HepG2 (cell line): Measurements from ENCODE around the gene DNM1L. TPM values are rescaled to one million over a fixed set of nuclear protein-coding genes. Genes with fewer than 3 reads are reported as not detected.

Experiments used
- ATAC-seq: fragments of 200-7000 bp; cut with Tn5 transposase; 3 replicates; pipeline ENCODE4 v1.9.1; 2020; ENCODE audit warnings: mild to moderate bottlenecking, moderate library complexity
- BruUV-seq: library from RNA; stranded (reverse); fragments of 400-500 nt; replicated peaks from 2 replicates; lab custom pipeline; 2021; lab: Mats Ljungman, UMichigan
- CTCF ChIA-PET: fragments of 300-600 bp; formaldehyde crosslinking; extraction: SDS; loops from one replicate; lab custom pipeline; 2021; ENCODE audit warnings: low total read pairs, inconsistent platforms, low intra/inter-chr PET ratio; lab: Yijun Ruan, JAX
- POLR2A ChIA-PET: fragments of 350-600 bp; sonication (Branson Sonifier 250); formaldehyde crosslinking; loops from one replicate; lab custom pipeline; 2020; ENCODE audit warnings: antibody characterized with exemption, inconsistent platforms; lab: Yijun Ruan, JAX
- DNase-seq: peaks from one replicate; pipeline ENCODE4 v3.0.0-alpha.2; 2015; ENCODE audit warnings: low spot score
- FAIRE-seq: peaks from 3 replicates; lab custom pipeline; 2011; peaks lifted over from hg19 to GRCh38; lab: Jason Lieb, UNC
- H2AFZ ChIP-seq: one replicate; pipeline ENCODE4 v1.6.1; 2011; ENCODE audit warnings: low read length, inconsistent platforms
- H3K27ac ChIP-seq: fragments of 300-600 bp; 3 replicates; pipeline ENCODE4 v1.8.0; 2011; ENCODE audit warnings: mixed run types, mild to moderate bottlenecking, mixed read lengths, low read length, inconsistent platforms; ENCODE audit not compliant: insufficient read depth; ENCODE audit errors: extremely low read length
- H3K27me3 ChIP-seq, 2 experiments: fragments of 200-600 bp in 1 of 2; 2 replicates in 1 of 2; 3 replicates in 1 of 2; pipeline versions ENCODE4 v1.6.0 to v1.8.0; 2011; ENCODE audit warnings: low read length in 2 of 2, mild to moderate bottlenecking in 2 of 2, moderate library complexity in 2 of 2, inconsistent platforms in 1 of 2; ENCODE audit not compliant: insufficient read depth in 2 of 2, control insufficient read depth in 1 of 2
- H3K36me3 ChIP-seq, 2 experiments: fragments of 200-600 bp in 1 of 2; replicated peaks in 1 of 2; 2 replicates in 1 of 2; 3 replicates in 1 of 2; pipeline versions ENCODE4 v1.5.1 to v1.8.0; 2011; ENCODE audit warnings: low read length in 2 of 2, inconsistent platforms in 1 of 2; ENCODE audit not compliant: insufficient read depth in 2 of 2, control insufficient read depth in 1 of 2
- H3K4me1 ChIP-seq: 2 replicates; pipeline ENCODE4 v1.5.1; 2012; ENCODE audit warnings: low read length, inconsistent platforms; ENCODE audit not compliant: insufficient read depth
- H3K4me2 ChIP-seq: 2 replicates; pipeline ENCODE4 v1.6.0; 2011; ENCODE audit warnings: low read depth, low read length, inconsistent platforms
- H3K4me3 ChIP-seq, 3 experiments: fragments of 200-600 bp in 1 of 3; sonication (generic), shearing (Covaris generic) in 1 of 3; replicated peaks in 1 of 3; 2 replicates each; pipeline ENCODE4 v1.5.1; 2011 to 2016; ENCODE audit warnings: low read length in 3 of 3, inconsistent platforms in 2 of 3, low read depth in 2 of 3, mild to moderate bottlenecking in 2 of 3, control low read depth in 1 of 3, mixed read lengths in 1 of 3; ENCODE audit not compliant: insufficient read depth in 1 of 3
- H3K79me2 ChIP-seq: one replicate; pipeline ENCODE4 v1.6.1; 2011; ENCODE audit warnings: low read length, inconsistent platforms; ENCODE audit not compliant: insufficient read depth
- H3K9ac ChIP-seq: 2 replicates; pipeline ENCODE4 v1.6.0; 2011; ENCODE audit warnings: mild to moderate bottlenecking, low read depth, low read length, inconsistent platforms; ENCODE audit not compliant: insufficient read depth
- H3K9me3 ChIP-seq: 2 replicates; pipeline ENCODE4 v1.5.1; 2012; ENCODE audit warnings: mild to moderate bottlenecking, low read length
- H4K20me1 ChIP-seq: 2 replicates; pipeline ENCODE4 v1.6.0; 2011; ENCODE audit warnings: inconsistent platforms, mild to moderate bottlenecking, low read length, moderate library complexity; ENCODE audit not compliant: insufficient read depth
- FOXC1 ChIP-seq: sonication (generic); formaldehyde crosslinking; IDR thresholded peaks from 2 replicates; pipeline ENCODE4 v1.8.0; 2022; ENCODE audit warnings: mild to moderate bottlenecking, missing genetic modification reagents, borderline replicate concordance
- MBNL3 ChIP-seq: fragments of 250-450 bp; sonication (Bioruptor Pico); conservative IDR thresholded peaks from 2 replicates; pipeline ENCODE4 v1.8.0; 2022; ENCODE audit warnings: mild to moderate bottlenecking, inconsistent platforms
- NFKBIZ ChIP-seq: IDR thresholded peaks from 2 replicates; pipeline ENCODE4 v1.6.1; 2018; ENCODE audit warnings: missing genetic modification reagents, missing compliant biosample characterization
- RAD21 ChIP-seq: fragments of 450-650 bp; formaldehyde crosslinking; IDR thresholded peaks from 2 replicates; pipeline ENCODE4 v1.5.0; 2020; ENCODE audit warnings: mild to moderate bottlenecking
- RXRA ChIP-seq: sonication (generic); formaldehyde crosslinking; IDR thresholded peaks from 2 replicates; pipeline ENCODE4 v1.5.1; 2020; ENCODE audit warnings: missing genetic modification reagents
- SP5 ChIP-seq: IDR thresholded peaks from 2 replicates; pipeline ENCODE4 v1.6.1; 2016; ENCODE audit warnings: low read depth, borderline replicate concordance
- THAP8 ChIP-seq: sonication (generic); formaldehyde crosslinking; IDR thresholded peaks from 2 replicates; pipeline ENCODE4 v1.5.1; 2020; ENCODE audit warnings: missing genetic modification reagents, mild to moderate bottlenecking, borderline replicate concordance
- ZNF503 ChIP-seq: sonication (generic); formaldehyde crosslinking; IDR thresholded peaks from 2 replicates; pipeline ENCODE4 v1.4.0; 2020; ENCODE audit warnings: missing genetic modification reagents
- ZNF577 ChIP-seq: sonication (generic); formaldehyde crosslinking; IDR thresholded peaks from 2 replicates; pipeline ENCODE4 v1.4.0; 2020; ENCODE audit warnings: mild to moderate bottlenecking, low read depth, missing genetic modification reagents, borderline replicate concordance
- ZNF660 ChIP-seq: sonication (generic); formaldehyde crosslinking; IDR thresholded peaks from 2 replicates; pipeline ENCODE4 v1.5.1; 2020; ENCODE audit warnings: mild to moderate bottlenecking, low read depth, missing genetic modification reagents, borderline replicate concordance
- ZNF788 ChIP-seq: sonication (generic); formaldehyde crosslinking; IDR thresholded peaks from 2 replicates; pipeline ENCODE4 v1.5.0; 2020; ENCODE audit warnings: mild to moderate bottlenecking, missing genetic modification reagents, borderline replicate concordance
- WGBS: methylation state at CpG from one replicate; pipeline ENCODE4 v1.1.6; 2017; ENCODE audit warnings: low lambda C conversion rate; 5-methylcytosine and 5-hydroxymethylcytosine counted together
- in situ Hi-C: cut with HindIII; loops from 2 replicates; pipeline ENCODE4 v1.10.0; 2017; ENCODE audit warnings: low pct_unique_long_range_greater_than_20kb; ENCODE audit not compliant: extremely low pct_ligation_motif_present
- intact Hi-C: fragments of 100-400 bp; cut with micrococcal nuclease; formaldehyde crosslinking; loops from one replicate; pipeline ENCODE4 v1.10.0; 2022; ENCODE audit not compliant: unreplicated experiment
- polyA plus RNA-seq, 8 experiments: library from polyadenylated mRNA; depleted of rRNA in 3 of 8; stranded (reverse) in 7 of 8; unstranded in 1 of 8; fragments of >200 nt; fragmentation: Illumina TruSeq in 4 of 8; extraction: Trizol in 4 of 8; gene quantifications; 2 replicates each; pipeline versions ENCODE4 v1.2.1 to v1.2.3, GENCODE V29; 2011 to 2016; ENCODE audit warnings: low read depth in 4 of 8, missing spikeins in 1 of 8, mixed read lengths in 1 of 8; ENCODE audit not compliant: insufficient read depth in 1 of 8
- total RNA-seq, 5 experiments: library from RNA; depleted of rRNA; stranded (reverse); fragments of >200 nt; fragmentation: Illumina TruSeq; extraction: Trizol; gene quantifications; 2 replicates each; pipeline ENCODE4 v1.2.3, GENCODE V29; 2016; ENCODE audit warnings: low read depth in 1 of 5
- TF ChIP-seq, protein P1 (sequence below): IDR thresholded peaks from 2 replicates; pipeline ENCODE4 v1.6.1; 2016; ENCODE audit warnings: control low read depth
- TF ChIP-seq, protein P2 (sequence below): sonication (generic); formaldehyde crosslinking; IDR thresholded peaks from 2 replicates; pipeline ENCODE4 v1.4.0; 2020; ENCODE audit warnings: missing genetic modification reagents
- TF ChIP-seq, protein P3 (sequence below): sonication (generic); formaldehyde crosslinking; IDR thresholded peaks from 2 replicates; pipeline ENCODE4 v1.4.0; 2020; ENCODE audit warnings: low read depth, mild to moderate bottlenecking, missing genetic modification reagents
- TF ChIP-seq, protein P4 (sequence below): sonication (generic); formaldehyde crosslinking; IDR thresholded peaks from 2 replicates; pipeline ENCODE4 v1.4.0; 2020; ENCODE audit warnings: missing genetic modification reagents

The DNM1L gene
- total and polyA plus RNA-seq, 2 of the 13 experiments (the other 11 are each of a cell fraction or from before 2014, with no cell fraction given) = 35.9 to 65.8 TPM

DNA sequence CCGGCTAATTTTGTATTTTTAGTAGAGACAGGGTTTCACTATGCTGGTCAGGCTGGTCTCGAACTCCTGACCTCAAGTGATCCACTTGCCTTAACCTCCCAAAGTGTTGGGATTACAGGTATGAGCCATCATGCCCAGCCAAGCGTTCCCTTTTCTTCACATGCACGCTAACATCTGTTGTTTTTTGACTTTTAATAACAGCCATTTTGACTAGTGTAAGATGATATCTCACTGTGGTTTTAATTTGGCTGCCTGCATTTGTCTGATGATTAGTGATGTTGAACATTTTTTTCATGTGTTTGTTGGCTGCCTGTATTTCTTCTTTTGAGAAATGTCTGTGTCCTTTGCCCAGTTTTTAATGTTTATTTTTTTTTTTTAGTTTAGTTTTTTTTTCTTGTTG is 86.8 kb downstream of the DNM1L start:
- no peak for ATAC-seq
- CTCF ChIA-PET = no interaction called here
- WGBS = 1% methylated on average over 4 of the region's 4 CpGs
- TF ChIP-seq ZNF503 (CRISPR knock-in tag) (no peak), FOXC1 (CRISPR knock-in tag) (no peak), RXRA (CRISPR knock-in tag) (no peak), ZNF660 (CRISPR knock-in tag) (no peak), SP5 (CRISPR knock-in tag) (no peak), ZNF788 (no peak), NFKBIZ (CRISPR knock-in tag) (no peak), ZNF577 (CRISPR knock-in tag) (no peak), MBNL3 (no peak), RAD21 (no peak), THAP8 (CRISPR knock-in tag) (no peak)
- TF ChIP-seq, protein P1, sequence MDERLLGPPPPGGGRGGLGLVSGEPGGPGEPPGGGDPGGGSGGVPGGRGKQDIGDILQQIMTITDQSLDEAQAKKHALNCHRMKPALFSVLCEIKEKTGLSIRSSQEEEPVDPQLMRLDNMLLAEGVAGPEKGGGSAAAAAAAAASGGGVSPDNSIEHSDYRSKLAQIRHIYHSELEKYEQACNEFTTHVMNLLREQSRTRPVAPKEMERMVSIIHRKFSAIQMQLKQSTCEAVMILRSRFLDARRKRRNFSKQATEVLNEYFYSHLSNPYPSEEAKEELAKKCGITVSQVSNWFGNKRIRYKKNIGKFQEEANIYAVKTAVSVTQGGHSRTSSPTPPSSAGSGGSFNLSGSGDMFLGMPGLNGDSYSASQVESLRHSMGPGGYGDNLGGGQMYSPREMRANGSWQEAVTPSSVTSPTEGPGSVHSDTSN = no peak
- TF ChIP-seq, protein P2, sequence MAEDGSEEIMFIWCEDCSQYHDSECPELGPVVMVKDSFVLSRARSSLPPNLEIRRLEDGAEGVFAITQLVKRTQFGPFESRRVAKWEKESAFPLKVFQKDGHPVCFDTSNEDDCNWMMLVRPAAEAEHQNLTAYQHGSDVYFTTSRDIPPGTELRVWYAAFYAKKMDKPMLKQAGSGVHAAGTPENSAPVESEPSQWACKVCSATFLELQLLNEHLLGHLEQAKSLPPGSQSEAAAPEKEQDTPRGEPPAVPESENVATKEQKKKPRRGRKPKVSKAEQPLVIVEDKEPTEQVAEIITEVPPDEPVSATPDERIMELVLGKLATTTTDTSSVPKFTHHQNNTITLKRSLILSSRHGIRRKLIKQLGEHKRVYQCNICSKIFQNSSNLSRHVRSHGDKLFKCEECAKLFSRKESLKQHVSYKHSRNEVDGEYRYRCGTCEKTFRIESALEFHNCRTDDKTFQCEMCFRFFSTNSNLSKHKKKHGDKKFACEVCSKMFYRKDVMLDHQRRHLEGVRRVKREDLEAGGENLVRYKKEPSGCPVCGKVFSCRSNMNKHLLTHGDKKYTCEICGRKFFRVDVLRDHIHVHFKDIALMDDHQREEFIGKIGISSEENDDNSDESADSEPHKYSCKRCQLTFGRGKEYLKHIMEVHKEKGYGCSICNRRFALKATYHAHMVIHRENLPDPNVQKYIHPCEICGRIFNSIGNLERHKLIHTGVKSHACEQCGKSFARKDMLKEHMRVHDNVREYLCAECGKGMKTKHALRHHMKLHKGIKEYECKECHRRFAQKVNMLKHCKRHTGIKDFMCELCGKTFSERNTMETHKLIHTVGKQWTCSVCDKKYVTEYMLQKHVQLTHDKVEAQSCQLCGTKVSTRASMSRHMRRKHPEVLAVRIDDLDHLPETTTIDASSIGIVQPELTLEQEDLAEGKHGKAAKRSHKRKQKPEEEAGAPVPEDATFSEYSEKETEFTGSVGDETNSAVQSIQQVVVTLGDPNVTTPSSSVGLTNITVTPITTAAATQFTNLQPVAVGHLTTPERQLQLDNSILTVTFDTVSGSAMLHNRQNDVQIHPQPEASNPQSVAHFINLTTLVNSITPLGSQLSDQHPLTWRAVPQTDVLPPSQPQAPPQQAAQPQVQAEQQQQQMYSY (CRISPR knock-in tag) = no peak
- TF ChIP-seq, protein P3, sequence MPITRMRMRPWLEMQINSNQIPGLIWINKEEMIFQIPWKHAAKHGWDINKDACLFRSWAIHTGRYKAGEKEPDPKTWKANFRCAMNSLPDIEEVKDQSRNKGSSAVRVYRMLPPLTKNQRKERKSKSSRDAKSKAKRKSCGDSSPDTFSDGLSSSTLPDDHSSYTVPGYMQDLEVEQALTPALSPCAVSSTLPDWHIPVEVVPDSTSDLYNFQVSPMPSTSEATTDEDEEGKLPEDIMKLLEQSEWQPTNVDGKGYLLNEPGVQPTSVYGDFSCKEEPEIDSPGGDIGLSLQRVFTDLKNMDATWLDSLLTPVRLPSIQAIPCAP (CRISPR knock-in tag) = no peak
- TF ChIP-seq, protein P4, sequence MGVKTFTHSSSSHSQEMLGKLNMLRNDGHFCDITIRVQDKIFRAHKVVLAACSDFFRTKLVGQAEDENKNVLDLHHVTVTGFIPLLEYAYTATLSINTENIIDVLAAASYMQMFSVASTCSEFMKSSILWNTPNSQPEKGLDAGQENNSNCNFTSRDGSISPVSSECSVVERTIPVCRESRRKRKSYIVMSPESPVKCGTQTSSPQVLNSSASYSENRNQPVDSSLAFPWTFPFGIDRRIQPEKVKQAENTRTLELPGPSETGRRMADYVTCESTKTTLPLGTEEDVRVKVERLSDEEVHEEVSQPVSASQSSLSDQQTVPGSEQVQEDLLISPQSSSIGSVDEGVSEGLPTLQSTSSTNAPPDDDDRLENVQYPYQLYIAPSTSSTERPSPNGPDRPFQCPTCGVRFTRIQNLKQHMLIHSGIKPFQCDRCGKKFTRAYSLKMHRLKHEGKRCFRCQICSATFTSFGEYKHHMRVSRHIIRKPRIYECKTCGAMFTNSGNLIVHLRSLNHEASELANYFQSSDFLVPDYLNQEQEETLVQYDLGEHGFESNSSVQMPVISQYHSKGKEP (CRISPR knock-in tag) = no peak

More for the DNA sequence above, 86.8 kb downstream of the DNM1L start:
- FAIRE-seq (no peak), DNase-seq (no peak)
- Histone ChIP-seq H3K79me2 (no peaks in the 10 kb centered on the region), H3K27me3 (peaks cover 0 to 12% of the 10 kb centered on the region in 2 experiments; a peak in 2 of 5 replicates), H3K9me3 (no peaks in the 10 kb centered on the region), H3K4me2 (no peak overlapping the region), H4K20me1 (no peaks in the 10 kb centered on the region), H2AFZ (no peak overlapping the region), H3K4me3 (no peak overlapping the region), H3K27ac (no peak overlapping the region), H3K9ac (no peak overlapping the region), H3K4me1 (no peaks in the 10 kb centered on the region), H3K36me3 (no peaks in the 10 kb centered on the region)
- intact Hi-C loops (no loop called here), in situ Hi-C loops (loop anchor here (25.0 kb wide), 1 partner anchor 646 kb away; no protein-coding TSS in a partner anchor)
- BruUV-seq = no TSS peak
- POLR2A ChIA-PET = interaction anchor here (0.6 kb wide), 1 partner anchor 1256 kb away, joined by 3 read pairs; no protein-coding TSS in a partner anchor
